Measurements from ENCODE around the gene ARPC2.

- TF ChIP-seq, protein P1, sequence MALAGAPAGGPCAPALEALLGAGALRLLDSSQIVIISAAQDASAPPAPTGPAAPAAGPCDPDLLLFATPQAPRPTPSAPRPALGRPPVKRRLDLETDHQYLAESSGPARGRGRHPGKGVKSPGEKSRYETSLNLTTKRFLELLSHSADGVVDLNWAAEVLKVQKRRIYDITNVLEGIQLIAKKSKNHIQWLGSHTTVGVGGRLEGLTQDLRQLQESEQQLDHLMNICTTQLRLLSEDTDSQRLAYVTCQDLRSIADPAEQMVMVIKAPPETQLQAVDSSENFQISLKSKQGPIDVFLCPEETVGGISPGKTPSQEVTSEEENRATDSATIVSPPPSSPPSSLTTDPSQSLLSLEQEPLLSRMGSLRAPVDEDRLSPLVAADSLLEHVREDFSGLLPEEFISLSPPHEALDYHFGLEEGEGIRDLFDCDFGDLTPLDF (CRISPR knock-in tag; IDR thresholded peaks at IDR 0.05) = no peak
- TF ChIP-seq SIX4 (CRISPR knock-in tag; IDR thresholded peaks at IDR 0.05) (peak; percentile 13; the same call in 1 of the 2 replicates), CTCF (CRISPR knock-in tag; IDR thresholded peaks at IDR 0.05) (no peak), REST (IDR thresholded peaks at IDR 0.05; ENCODE audit: borderline replicate concordance in 1 of 2, low read depth in 1 of 2, low read length in 2 of 2) (no peak), EZH2 (conservative IDR thresholded peaks at IDR 0.05; ENCODE audit: low read depth, low read length) (no peak), HNRNPLL (IDR thresholded peaks at IDR 0.05; ENCODE audit: low read depth, low read length, poor library complexity, severe bottlenecking) (no peak), ZNF484 (CRISPR knock-in tag; IDR thresholded peaks at IDR 0.05; ENCODE audit: borderline replicate concordance, low read depth) (no peak), FOXK2 (IDR thresholded peaks at IDR 0.05) (no peak), ZNF563 (CRISPR knock-in tag; IDR thresholded peaks at IDR 0.05) (0 out of 2 replicates have a peak, but pooled peaks have one; percentile 11), ZNF773 (CRISPR knock-in tag; IDR thresholded peaks at IDR 0.05; ENCODE audit: borderline replicate concordance) (no peak), SP2 (CRISPR knock-in tag; IDR thresholded peaks at IDR 0.05) (no peak), POLR2AphosphoS5 (IDR thresholded peaks at IDR 0.05; ENCODE audit: low read depth, low read length) (no peak)
Observed at GRCh38 chr2:218284106-218284811, 67.3 kb downstream of the ARPC2 start.
